Measurements from ENCODE around the gene AGO1.

Gene AGO1

GRCh38 chr1:35882945-35883634 is at the start of gene AGO1:
AGO1 (plus strand) TSS chr1:35883209; CDS start chr1:35883422, 213 bp downstream.
- H3K4me3 ChIP-seq (ENCODE audit: low read depth, low read length): peak within 1 kb of the TSS; percentile 95

GRCh38 chr1:35833395-35833794 is 49.6 kb upstream of the AGO1 start:
- H3K4me3 ChIP-seq (ENCODE audit: low read depth, low read length): no peak overlapping the region

- no peak overlapping the region for H3K4me3 ChIP-seq (ENCODE audit: low read depth, low read length)
Measured at GRCh38 chr1:35834218-35834617, 48.8 kb upstream of the AGO1 start.

GRCh38 chr1:35835398-35835797 is 47.6 kb upstream of the AGO1 start:
- H3K4me3 ChIP-seq (ENCODE audit: low read depth, low read length): no peak overlapping the region

GRCh38 chr1:35836734-35837133 is 46.3 kb upstream of the AGO1 start:
- no peak overlapping the region for H3K4me3 ChIP-seq (ENCODE audit: low read depth, low read length)

- H3K4me3 ChIP-seq (ENCODE audit: low read depth, low read length): no peak overlapping the region
Measured at GRCh38 chr1:35838693-35839245, 44.2 kb upstream of the AGO1 start.

- no peak overlapping the region for H3K4me3 ChIP-seq (ENCODE audit: low read depth, low read length)
Measured at GRCh38 chr1:35844826-35845225, 38.2 kb upstream of the AGO1 start.

- no peak overlapping the region for H3K4me3 ChIP-seq (ENCODE audit: low read depth, low read length)
Measured at GRCh38 chr1:35845766-35846165, 37.2 kb upstream of the AGO1 start.

GRCh38 chr1:35847935-35848565 is 35.0 kb upstream of the AGO1 start:
- no peak overlapping the region for H3K4me3 ChIP-seq (ENCODE audit: low read depth, low read length)

GRCh38 chr1:35850051-35850450 is 33.0 kb upstream of the AGO1 start:
- H3K4me3 ChIP-seq (ENCODE audit: low read depth, low read length): no peak overlapping the region

GRCh38 chr1:35850716-35851115 is 32.3 kb upstream of the AGO1 start:
- no peak overlapping the region for H3K4me3 ChIP-seq (ENCODE audit: low read depth, low read length)

GRCh38 chr1:35851132-35851869 is 31.7 kb upstream of the AGO1 start:
- no peak overlapping the region for H3K4me3 ChIP-seq (ENCODE audit: low read depth, low read length)

- no peak overlapping the region for H3K4me3 ChIP-seq (ENCODE audit: low read depth, low read length)
Measured at GRCh38 chr1:35852241-35852640, 30.8 kb upstream of the AGO1 start.

GRCh38 chr1:35854989-35855700 is 27.9 kb upstream of the AGO1 start:
- no peak overlapping the region for H3K4me3 ChIP-seq (ENCODE audit: low read depth, low read length)

GRCh38 chr1:35856964-35857363 is 26.0 kb upstream of the AGO1 start:
- no peak overlapping the region for H3K4me3 ChIP-seq (ENCODE audit: low read depth, low read length)

- no peak overlapping the region for H3K4me3 ChIP-seq (ENCODE audit: low read depth, low read length)
Measured at GRCh38 chr1:35857830-35858229, 25.2 kb upstream of the AGO1 start.

GRCh38 chr1:35860696-35861095 is 22.3 kb upstream of the AGO1 start:
- H3K4me3 ChIP-seq (ENCODE audit: low read depth, low read length): no peak overlapping the region

- H3K4me3 ChIP-seq (ENCODE audit: low read depth, low read length): no peak overlapping the region
Measured at GRCh38 chr1:35863136-35863535, 19.9 kb upstream of the AGO1 start.

GRCh38 chr1:35863881-35864625 is 19.0 kb upstream of the AGO1 start:
- no peak overlapping the region for H3K4me3 ChIP-seq (ENCODE audit: low read depth, low read length)

- H3K4me3 ChIP-seq (ENCODE audit: low read depth, low read length): no peak overlapping the region
Measured at GRCh38 chr1:35864813-35865212, 18.2 kb upstream of the AGO1 start.

All from iPS-11a (cell line).